ENCODE measurements around the gene PLEKHH2.

- TF ChIP-seq CTCF (conservative IDR thresholded peaks at IDR 0.05) (no peak), ZFX (IDR thresholded peaks at IDR 0.05) (no peak)
These were observed 140.4 kb downstream of the PLEKHH2 start for GRCh38 chr2:43777306-43777926.

All from C4-2B (cell line).